ENCODE measurements around the gene CSTB.

Gene CSTB

DNA sequence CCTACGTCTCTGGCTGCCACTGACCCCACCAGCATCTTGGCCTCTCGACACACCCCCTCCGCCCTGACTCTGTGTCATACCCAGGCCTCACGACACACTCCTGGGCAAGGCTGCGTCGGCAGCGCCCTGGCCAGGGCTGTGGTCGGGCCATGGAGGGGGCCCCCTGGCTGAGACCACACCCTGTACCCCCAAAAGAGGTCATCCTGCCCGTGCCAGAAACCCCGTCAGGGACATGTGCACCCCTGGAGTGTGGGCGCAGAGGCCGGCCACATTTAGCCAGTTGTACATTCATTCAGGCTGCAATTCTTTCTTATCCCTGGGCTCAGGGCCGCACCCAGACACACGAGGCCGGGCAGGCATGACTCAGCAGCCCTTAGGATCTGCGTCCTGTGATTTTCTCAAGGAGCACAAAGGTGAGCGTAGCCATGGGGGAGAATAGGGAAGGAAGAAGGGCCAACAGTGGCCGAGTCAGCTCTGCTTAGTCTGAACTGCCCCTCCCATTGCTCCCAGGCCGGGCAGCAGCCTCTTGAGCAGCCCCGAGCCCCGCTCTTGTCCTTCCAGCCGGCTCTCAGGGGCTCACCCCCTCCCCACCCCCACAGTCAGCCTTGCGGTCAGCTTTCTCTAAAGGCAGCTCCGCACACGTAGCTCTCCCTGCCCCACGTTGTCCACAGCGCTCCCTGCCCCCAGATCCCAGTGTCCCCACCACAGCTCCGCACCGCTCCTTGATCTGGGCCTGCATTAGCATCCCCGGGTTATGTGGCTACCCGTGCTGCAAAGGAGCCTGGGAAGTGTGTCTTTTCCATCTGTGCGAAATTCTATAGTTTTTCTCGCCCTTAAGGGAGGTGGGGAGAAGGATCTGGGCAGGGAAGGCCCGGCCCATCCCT is 7.9 kb downstream of the CSTB start:
- TF ChIP-seq, protein P1, sequence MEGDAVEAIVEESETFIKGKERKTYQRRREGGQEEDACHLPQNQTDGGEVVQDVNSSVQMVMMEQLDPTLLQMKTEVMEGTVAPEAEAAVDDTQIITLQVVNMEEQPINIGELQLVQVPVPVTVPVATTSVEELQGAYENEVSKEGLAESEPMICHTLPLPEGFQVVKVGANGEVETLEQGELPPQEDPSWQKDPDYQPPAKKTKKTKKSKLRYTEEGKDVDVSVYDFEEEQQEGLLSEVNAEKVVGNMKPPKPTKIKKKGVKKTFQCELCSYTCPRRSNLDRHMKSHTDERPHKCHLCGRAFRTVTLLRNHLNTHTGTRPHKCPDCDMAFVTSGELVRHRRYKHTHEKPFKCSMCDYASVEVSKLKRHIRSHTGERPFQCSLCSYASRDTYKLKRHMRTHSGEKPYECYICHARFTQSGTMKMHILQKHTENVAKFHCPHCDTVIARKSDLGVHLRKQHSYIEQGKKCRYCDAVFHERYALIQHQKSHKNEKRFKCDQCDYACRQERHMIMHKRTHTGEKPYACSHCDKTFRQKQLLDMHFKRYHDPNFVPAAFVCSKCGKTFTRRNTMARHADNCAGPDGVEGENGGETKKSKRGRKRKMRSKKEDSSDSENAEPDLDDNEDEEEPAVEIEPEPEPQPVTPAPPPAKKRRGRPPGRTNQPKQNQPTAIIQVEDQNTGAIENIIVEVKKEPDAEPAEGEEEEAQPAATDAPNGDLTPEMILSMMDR (IDR thresholded peaks at IDR 0.05; ENCODE audit: control insufficient read depth, insufficient read depth, low read depth, low read length, missing control alignments) = no peak
- DNase-seq (ENCODE audit: low read depth) = peak; percentile 53
- H3K4me3 ChIP-seq (ENCODE audit: control insufficient read depth, low read depth, low read length) = no peak overlapping the region

DNA sequence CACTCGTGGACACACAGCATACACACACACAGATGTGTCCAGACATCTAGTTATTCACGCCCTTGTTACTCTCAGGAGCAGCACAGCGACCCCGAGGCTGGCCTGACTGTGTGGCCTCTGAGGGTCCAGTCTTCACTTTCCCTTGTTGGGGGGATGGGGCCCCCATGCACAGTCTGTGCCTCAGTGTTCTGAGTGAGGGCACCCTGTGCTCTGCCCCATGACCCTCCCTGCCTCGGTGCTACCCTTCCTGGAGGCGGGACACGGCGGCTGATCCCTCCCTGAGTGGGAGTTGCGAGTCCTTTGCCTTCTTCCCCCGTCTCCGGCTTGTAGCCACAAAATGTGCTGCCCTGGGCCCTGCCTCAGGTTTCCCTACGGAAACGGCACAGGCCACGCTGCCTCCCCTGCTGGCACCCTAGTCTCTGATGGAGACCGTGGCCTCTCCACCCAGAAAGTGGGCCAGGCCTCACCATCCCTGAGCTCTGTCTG is 8.6 kb downstream of the CSTB start:
- no peak for DNase-seq (ENCODE audit: low read depth)
- no peak overlapping the region for H3K4me3 ChIP-seq (ENCODE audit: control insufficient read depth, low read depth, low read length)
- TF ChIP-seq, protein P1 (IDR thresholded peaks at IDR 0.05; ENCODE audit: control insufficient read depth, insufficient read depth, low read depth, low read length, missing control alignments) = no peak

DNA sequence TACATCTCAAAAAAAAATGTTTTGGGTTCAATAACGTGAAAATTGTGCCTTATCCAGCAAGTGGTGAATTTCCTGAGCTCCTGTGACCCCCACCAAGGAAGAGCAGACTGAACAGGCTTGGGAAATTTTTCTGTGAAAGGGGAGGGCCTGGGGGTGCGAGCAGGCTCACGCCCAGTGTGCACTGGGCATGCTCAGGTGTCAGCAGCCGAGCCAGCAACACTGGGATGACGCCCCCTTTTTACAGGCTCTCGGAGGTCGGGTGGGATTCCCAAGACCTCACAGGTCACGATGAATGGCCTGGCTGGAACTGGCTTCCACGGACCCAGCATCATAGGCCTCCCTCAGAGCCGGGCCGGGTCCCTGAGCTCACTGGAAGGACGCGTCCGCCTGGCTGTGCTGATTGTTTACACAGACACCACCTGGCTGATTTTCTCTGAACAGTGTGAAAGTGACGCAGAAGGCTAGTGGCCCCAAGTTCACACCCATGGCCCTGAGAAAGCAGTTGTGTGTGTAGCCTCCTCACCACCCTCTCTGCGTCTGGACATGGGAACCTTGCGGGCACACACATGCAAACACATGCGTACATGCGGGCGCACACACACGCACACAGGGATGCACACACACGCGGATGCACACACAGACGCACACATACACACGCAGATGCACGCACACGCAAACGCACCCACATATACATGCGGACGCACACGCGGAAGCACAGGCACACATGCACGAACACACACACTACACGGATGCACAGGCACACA is 9.2 kb downstream of the CSTB start:
- no peak overlapping the region for H3K4me3 ChIP-seq (ENCODE audit: control insufficient read depth, low read depth, low read length)
- DNase-seq (ENCODE audit: low read depth) = no peak
- TF ChIP-seq, protein P1 (IDR thresholded peaks at IDR 0.05; ENCODE audit: control insufficient read depth, insufficient read depth, low read depth, low read length, missing control alignments) = no peak

DNA sequence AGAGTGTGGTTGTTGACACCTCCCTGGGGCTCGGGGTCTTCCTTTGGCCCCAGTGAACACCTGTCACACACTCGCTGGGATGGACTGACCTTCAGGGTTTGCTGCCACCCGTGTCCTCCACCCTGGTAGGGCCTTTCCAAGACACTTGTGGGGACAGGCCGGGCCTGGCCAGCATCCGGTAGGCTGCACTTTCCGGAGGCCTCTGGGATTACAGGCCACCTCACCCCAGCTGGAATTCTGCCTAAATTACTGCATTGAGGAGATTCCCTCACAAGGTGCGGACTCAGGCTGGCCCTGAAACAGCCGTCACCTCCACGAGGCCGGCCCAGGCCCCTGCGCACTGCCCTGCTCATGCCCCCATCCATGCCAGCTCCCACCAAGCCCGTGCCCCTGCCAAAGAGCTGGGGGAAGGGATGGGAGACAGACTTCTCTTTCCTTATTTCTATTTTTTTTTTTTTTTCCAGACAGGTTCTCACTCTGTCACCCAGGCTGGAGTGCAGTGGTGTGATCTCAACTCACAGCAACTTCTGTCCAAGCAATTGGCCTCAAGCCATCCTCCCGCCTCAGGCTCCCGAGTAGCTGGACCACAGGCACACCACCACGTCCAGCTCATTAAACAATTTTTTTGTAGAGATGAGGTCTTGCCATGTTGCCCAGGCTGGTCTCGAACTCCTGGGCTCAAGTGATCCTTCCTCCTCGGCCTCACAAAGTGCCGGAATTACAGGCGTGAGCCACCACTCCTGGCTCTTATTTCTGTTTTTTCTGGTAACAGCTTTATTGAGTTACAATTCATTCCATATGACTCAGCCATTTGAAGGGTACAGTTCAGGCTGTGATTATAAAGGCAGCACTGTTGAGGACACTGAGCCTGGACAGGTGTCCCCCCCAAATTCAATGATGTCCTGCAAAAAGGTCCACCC is 11.3 kb downstream of the CSTB start:
- DNase-seq (ENCODE audit: low read depth) = no peak
- TF ChIP-seq, protein P1 (IDR thresholded peaks at IDR 0.05; ENCODE audit: control insufficient read depth, insufficient read depth, low read depth, low read length, missing control alignments) = no peak
- H3K4me3 ChIP-seq (ENCODE audit: control insufficient read depth, low read depth, low read length) = no peak overlapping the region

DNA sequence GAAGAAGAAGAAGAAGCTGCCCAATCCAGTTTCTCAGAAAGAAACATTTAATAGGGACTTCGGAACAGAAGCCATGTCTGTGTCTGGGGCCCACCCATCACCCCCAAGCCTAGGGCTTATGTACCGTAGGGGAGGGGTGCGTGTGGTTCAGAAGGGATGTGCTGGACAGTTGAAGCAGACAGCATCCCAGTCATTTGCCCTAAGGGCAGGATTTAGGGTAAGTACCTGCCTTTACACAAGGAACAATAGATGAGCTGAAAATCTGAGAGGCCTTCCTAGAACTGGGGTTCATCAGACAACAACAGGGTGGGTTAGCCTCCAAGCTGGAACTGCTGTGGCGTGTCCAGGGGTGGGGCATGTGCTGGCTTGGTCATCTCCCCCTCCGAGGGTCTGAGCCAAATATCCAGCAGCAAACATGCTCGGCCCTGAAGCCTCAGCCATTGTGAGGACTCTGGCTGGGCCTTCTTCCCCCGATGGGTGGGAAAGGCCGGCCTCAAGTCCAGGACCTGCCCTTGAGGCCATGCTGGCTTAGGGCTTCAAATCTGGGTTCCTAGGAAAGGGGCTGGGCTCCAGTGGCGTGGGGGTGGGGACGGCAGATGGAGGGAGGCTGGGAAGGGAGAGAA is 12.1 kb downstream of the CSTB start:
- TF ChIP-seq, protein P1 (IDR thresholded peaks at IDR 0.05; ENCODE audit: control insufficient read depth, insufficient read depth, low read depth, low read length, missing control alignments) = no peak
- no peak overlapping the region for H3K4me3 ChIP-seq (ENCODE audit: control insufficient read depth, low read depth, low read length)
- DNase-seq (ENCODE audit: low read depth) = no peak

Measured in AG09309 (cell line).